MCF 10A (cell line): Measurements from ENCODE around the gene PLD3. TPM values are rescaled to one million over a fixed set of nuclear protein-coding genes. Genes with fewer than 3 reads are reported as not detected.

Experiments
- Bru-seq: library from RNA; stranded (reverse); fragments of 400-500 nt; gene quantifications from one replicate; lab custom pipeline; 2021; lab: Mats Ljungman, UMichigan
- BruChase-seq, 2 experiments: library from RNA; stranded (reverse); fragments of 400-500 nt; gene quantifications; one replicate each; lab custom pipeline; 2021; lab: Mats Ljungman, UMichigan
- BruUV-seq: library from RNA; stranded (reverse); fragments of 400-500 nt; replicated peaks from 2 replicates; lab custom pipeline; 2021; lab: Mats Ljungman, UMichigan
- CTCF ChIA-PET: fragments of 300-600 bp; sonication (Branson Sonifier 250); formaldehyde crosslinking; extraction: SDS; loops from one replicate; lab custom pipeline; 2021; ENCODE audit warnings: antibody characterized with exemption, inconsistent platforms; lab: Yijun Ruan, JAX
- POLR2A ChIA-PET: fragments of 300-600, 350-650 bp; sonication (Branson Sonifier 250); formaldehyde crosslinking; extraction: SDS; loops from one replicate; lab custom pipeline; 2020; ENCODE audit warnings: antibody characterized with exemption, inconsistent platforms; lab: Yijun Ruan, JAX
- DNase-seq: peaks from one replicate; pipeline ENCODE4 v3.0.0-alpha.2; 2018; ENCODE audit not compliant: unreplicated experiment
- H3K27ac Mint-ChIP-seq: one replicate; pipeline ENCODE4 v1.8.0; 2022; ENCODE audit warnings: mild to moderate bottlenecking, low read depth, mixed read lengths; ENCODE audit not compliant: unreplicated experiment
- H3K27me3 Mint-ChIP-seq: one replicate; pipeline ENCODE4 v1.8.0; 2022; ENCODE audit warnings: mixed read lengths; ENCODE audit not compliant: insufficient read depth, unreplicated experiment
- H3K36me3 Mint-ChIP-seq: one replicate; pipeline ENCODE4 v1.8.0; 2022; ENCODE audit warnings: mild to moderate bottlenecking, moderate library complexity, mixed read lengths; ENCODE audit not compliant: insufficient read depth, unreplicated experiment
- H3K4me1 Mint-ChIP-seq: one replicate; pipeline ENCODE4 v1.8.0; 2022; ENCODE audit warnings: mixed read lengths; ENCODE audit not compliant: insufficient read depth, unreplicated experiment
- H3K4me3 Mint-ChIP-seq: one replicate; pipeline ENCODE4 v1.8.0; 2022; ENCODE audit warnings: mild to moderate bottlenecking, moderate library complexity, mixed read lengths; ENCODE audit not compliant: unreplicated experiment
- H3K9me3 Mint-ChIP-seq: one replicate; pipeline ENCODE4 v1.8.0; 2022; ENCODE audit warnings: mixed read lengths; ENCODE audit not compliant: unreplicated experiment
- intact Hi-C: fragments of 100-400 bp; cut with micrococcal nuclease; formaldehyde crosslinking; loops from 2 replicates; pipeline ENCODE4 v1.14.1; 2022
- long read RNA-seq: library from polyadenylated mRNA; stranded (forward); transcript quantifications from one replicate; pipeline ENCODE4 v2.0.0, GENCODE V29; 2022
- total RNA-seq: library from RNA; stranded (reverse); gene quantifications from 2 replicates; pipeline ENCODE4 v1.2.3, GENCODE V29; 2022
- TF ChIP-seq, protein P1 (sequence below): fragments of 200-600 bp; IDR thresholded peaks from one replicate; pipeline ENCODE4 v1.8.0; 2022; ENCODE audit warnings: antibody characterized with exemption, mild to moderate bottlenecking; ENCODE audit not compliant: unreplicated experiment

Gene PLD3, protein sequence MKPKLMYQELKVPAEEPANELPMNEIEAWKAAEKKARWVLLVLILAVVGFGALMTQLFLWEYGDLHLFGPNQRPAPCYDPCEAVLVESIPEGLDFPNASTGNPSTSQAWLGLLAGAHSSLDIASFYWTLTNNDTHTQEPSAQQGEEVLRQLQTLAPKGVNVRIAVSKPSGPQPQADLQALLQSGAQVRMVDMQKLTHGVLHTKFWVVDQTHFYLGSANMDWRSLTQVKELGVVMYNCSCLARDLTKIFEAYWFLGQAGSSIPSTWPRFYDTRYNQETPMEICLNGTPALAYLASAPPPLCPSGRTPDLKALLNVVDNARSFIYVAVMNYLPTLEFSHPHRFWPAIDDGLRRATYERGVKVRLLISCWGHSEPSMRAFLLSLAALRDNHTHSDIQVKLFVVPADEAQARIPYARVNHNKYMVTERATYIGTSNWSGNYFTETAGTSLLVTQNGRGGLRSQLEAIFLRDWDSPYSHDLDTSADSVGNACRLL
- 98.9 and 130 TPM in 2 replicates for total RNA-seq
- Bru-seq, nascent RNA: percentile 69 among the genes with signal in this experiment
- percentile 84 among the genes with signal in this experiment for BruChase-seq, experiment 1, labeled RNA remaining after a 6-hour chase
- BruChase-seq, experiment 2, labeled RNA remaining after a 2-hour chase: percentile 82 among the genes with signal in this experiment
- long read RNA-seq, transcript PLD3-207 (13 exons, 2,140 nt): major isoform, 39 of 302 reads
- long read RNA-seq, partial matches to known transcripts: 64 of 302 reads
- long read RNA-seq, other reads (novel, unspliced or antisense): 188 of 302 reads

DNA sequence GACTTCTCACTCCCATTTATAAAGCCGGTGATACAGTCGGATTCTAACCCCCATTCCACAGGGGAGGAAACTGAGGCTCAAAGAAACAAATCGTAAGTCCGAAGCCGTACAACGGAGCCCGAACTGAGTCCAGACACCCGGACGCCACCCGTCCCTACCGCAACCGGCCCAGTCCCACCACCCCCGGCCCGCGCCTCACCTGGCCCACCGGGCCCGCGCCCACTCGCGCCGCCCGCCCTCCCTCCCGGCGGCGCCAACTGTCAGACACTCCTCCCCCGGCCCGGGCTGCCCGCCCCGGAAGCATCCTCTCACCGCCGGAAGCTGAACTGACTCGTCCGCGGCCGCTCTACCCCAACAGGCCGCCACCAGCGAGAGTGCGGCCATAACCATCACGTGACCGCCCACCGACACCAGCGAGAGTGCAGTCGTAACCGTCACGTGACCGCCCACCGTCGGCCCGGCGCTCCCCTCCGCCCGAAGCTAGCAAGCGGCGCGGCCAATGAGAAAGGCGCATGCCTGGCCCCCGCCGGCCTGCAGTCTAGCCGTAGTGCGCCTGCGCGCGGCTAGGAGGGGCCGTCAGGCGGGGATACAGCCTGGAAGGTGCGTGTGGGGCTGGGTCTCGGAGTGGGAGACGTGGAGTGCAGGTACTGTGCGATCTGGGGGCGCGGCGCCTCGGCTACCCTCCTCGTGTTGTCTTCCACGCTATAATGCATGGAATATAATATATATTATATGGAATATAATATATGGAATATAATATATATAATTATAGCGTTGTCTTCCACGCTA lies at the start of gene PLD3, which contains the start of gene C19orf47:
Gene PLD3 (plus strand): TSS at position 571 of the 789 bp plus-strand sequence. CDS start 17,789 bp downstream, outside the sequence.
Gene C19orf47 (minus strand): TSS at position 273 of the 789 bp plus-strand sequence. CDS start 6,540 bp downstream, outside the sequence.
- no TSS peak for BruUV-seq
- H3K36me3 Mint-ChIP-seq: peaks cover 16% of the 10 kb centered on the region
- peak within 1 kb of the TSS; percentile 99 for H3K4me3 Mint-ChIP-seq
- peak; percentile 99 for DNase-seq
- H3K9me3 Mint-ChIP-seq: no peaks in the 10 kb centered on the region
- H3K27me3 Mint-ChIP-seq: no peaks in the 10 kb centered on the region
- H3K27ac Mint-ChIP-seq: peak within 1 kb of the TSS; percentile 95
- intact Hi-C loops: no loop called here
- POLR2A ChIA-PET: interaction anchor here (0.6 to 2.9 kb wide), 24 partner anchors 9 to 871 kb away, joined by 3 to 21 read pairs (median 4); partner anchors contain the start of genes AXL, BLVRB, SERTAD1 and SERTAD3
- peaks cover 17% of the 10 kb centered on the region for H3K4me1 Mint-ChIP-seq
- TF ChIP-seq, protein P1, sequence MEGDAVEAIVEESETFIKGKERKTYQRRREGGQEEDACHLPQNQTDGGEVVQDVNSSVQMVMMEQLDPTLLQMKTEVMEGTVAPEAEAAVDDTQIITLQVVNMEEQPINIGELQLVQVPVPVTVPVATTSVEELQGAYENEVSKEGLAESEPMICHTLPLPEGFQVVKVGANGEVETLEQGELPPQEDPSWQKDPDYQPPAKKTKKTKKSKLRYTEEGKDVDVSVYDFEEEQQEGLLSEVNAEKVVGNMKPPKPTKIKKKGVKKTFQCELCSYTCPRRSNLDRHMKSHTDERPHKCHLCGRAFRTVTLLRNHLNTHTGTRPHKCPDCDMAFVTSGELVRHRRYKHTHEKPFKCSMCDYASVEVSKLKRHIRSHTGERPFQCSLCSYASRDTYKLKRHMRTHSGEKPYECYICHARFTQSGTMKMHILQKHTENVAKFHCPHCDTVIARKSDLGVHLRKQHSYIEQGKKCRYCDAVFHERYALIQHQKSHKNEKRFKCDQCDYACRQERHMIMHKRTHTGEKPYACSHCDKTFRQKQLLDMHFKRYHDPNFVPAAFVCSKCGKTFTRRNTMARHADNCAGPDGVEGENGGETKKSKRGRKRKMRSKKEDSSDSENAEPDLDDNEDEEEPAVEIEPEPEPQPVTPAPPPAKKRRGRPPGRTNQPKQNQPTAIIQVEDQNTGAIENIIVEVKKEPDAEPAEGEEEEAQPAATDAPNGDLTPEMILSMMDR: no peak
- CTCF ChIA-PET: interaction anchor here (0.6 to 2.4 kb wide), 4 partner anchors 43 to 1682 kb away, joined by 3 to 10 read pairs (median 4); no protein-coding TSS in a partner anchor

DNA sequence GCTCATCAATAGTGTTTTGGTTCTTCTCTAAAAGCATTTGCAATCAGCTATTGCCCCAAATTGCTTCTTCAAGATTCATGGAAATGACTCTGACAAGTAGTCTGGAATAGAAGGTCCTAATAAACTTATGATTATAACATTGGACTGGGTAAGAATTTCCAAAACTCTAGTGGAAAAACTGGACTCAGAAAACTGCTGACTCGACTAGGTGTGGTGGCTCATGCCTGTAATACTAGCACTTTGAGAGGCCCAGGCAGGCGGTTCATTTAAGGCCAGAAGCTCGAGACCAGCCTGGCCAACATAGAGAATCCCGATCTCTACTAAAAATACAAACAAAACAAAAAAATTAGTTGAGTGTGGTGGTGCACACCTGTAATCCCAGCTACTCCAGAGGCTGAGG lies 47.8 kb upstream of the PLD3 start:
- Mint-ChIP-seq H3K36me3 (peaks cover 7% of the 10 kb centered on the region), H3K4me1 (peaks cover 8% of the 10 kb centered on the region), H3K4me3 (no peak overlapping the region), H3K9me3 (no peaks in the 10 kb centered on the region), H3K27ac (no peak overlapping the region), H3K27me3 (no peaks in the 10 kb centered on the region)
- TF ChIP-seq, protein P1: no peak
- intact Hi-C loops: loop anchor here (10.0 kb wide), 1 partner anchor 334 kb away; no protein-coding TSS in a partner anchor
- BruUV-seq: no TSS peak
- ChIA-PET POLR2A (interaction anchor here (0.6 to 1.5 kb wide), 4 partner anchors 13 to 302 kb away, joined by 3 to 4 read pairs (median 4); partner anchors contain the start of gene SERTAD1), CTCF (interaction anchor here (0.5 to 1.3 kb wide), 3 partner anchors 15 to 334 kb away, joined by 3 to 4 read pairs (median 3); no protein-coding TSS in a partner anchor)
- no peak for DNase-seq

DNA sequence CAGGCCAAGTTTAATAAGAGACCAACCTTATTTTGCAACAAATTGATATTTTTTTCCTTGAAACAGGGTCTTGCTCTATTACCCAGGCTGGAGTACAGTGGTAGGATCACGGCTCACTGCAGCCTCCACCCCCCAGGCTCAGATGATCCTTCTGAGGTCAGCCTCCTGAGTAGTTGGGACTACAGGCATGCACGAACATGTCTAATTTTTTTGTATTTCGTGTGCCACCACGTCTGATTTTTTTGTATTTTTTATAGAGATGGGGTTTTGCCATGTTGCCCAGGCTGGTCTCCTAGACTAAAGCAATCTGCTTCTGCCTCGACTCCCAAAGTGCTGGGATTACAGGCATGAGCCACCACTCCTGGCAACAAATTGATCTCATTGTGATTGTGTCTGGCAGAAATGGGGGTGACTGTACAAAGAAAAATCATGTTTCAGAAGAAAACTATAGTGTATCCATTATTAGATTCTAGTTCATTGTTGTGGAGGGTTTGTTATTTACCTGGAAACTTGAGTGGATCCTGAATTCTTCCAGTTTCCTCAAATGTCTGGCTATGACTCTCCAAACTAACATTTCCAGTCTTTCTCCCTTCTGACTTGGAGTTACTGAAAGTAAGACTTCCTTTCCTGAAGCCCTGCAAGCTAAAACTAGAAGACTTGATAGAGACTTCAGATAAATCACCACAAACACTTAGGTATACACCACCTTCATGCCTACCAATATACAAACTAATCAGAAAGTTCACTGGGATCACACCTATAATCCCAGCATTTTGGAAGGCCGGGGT lies 46.1 kb upstream of the PLD3 start:
- TF ChIP-seq, protein P1: no peak
- Mint-ChIP-seq H3K9me3 (no peaks in the 10 kb centered on the region), H3K4me1 (peaks cover 8% of the 10 kb centered on the region), H3K27ac (peak overlapping the region; percentile 84), H3K27me3 (no peaks in the 10 kb centered on the region), H3K4me3 (peak overlapping the region; percentile 28), H3K36me3 (peaks cover 7% of the 10 kb centered on the region)
- BruUV-seq: TSS peak; percentile 55
- peak; percentile 31 for DNase-seq
- CTCF ChIA-PET: no interaction called here
- intact Hi-C loops: loop anchor here (10.0 kb wide), 1 partner anchor 332 kb away; no protein-coding TSS in a partner anchor
- POLR2A ChIA-PET: interaction anchor here (1.0 kb wide), 1 partner anchor 151 kb away, joined by 3 read pairs; no protein-coding TSS in a partner anchor
